ENCODE data around the gene CDPF1. TPM values are rescaled to one million over a fixed set of nuclear protein-coding genes. Genes with fewer than 3 reads are reported as not detected.

Gene CDPF1
- total and polyA plus RNA-seq, 12 donors, result 10.2 to 32.9 (median 14.2) TPM

- no peak for TF ChIP-seq POLR2A (IDR thresholded peaks at IDR 0.05)
- no peak for TF ChIP-seq CTCF (IDR thresholded peaks at IDR 0.05)
- Histone ChIP-seq H3K36me3 (replicated peaks in 1 of 2) (peaks cover 0 to 65% of the 10 kb centered on the region in 2 donors), H3K27ac (no peak overlapping the region), H3K4me3 (no peak overlapping the region), H3K9me3 (replicated peaks in 1 of 3) (no peaks in the 10 kb centered on the region), H3K27me3 (no peaks in the 10 kb centered on the region), H3K4me1 (replicated peaks in 1 of 2) (peaks cover 6 to 11% of the 10 kb centered on the region in 2 donors)
- WGBS, 4 donors, result 82 to 93% (median 91%) methylated on average over 3 to 12 of the region's 12 CpGs
- peak in 1 of 7 donors; percentile 14 for DNase-seq
- intact Hi-C loops (cut with DNase I), result no loop called here
These were observed 23.5 kb upstream of the CDPF1 start for GRCh38 chr22:46273432-46274148.

DNA sequence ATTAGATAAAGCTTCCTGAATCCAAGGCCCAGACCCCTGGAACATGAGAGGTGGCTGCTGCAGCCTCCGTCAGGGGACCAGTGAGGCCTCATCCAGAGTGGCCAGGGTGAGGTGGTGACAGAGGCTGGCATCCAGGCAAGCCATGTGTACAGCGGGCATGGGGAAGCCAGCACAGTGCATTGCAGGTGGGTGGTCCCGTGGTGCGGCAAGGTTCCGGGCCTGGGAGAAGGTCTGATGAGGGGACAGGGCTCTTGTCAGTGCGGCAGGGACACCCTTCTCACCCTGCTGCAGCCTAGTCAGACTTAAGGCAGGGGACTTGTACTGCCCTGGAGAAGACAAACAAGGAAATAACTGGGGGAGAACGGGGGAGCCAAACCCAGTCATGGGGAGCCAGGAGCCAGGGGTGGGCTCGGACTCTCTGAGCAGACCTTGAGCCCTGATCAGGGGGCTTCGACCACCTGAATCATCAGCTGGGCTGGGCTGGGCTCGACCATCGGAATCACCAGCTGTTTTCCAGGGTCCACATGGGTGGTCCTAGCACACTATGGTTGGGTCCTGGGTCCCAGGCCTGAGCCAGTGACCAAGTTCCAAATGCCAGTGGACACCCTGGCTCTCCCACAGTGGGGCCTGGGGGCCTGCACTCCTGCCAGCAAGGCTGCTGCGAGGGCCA lies 22.8 kb upstream of the CDPF1 start:
- Histone ChIP-seq H3K27ac (no peak overlapping the region), H3K9me3 (replicated peaks in 1 of 3) (no peaks in the 10 kb centered on the region), H3K4me1 (replicated peaks in 1 of 2) (peaks cover 6 to 16% of the 10 kb centered on the region in 2 donors), H3K27me3 (no peaks in the 10 kb centered on the region), H3K4me3 (no peak overlapping the region), H3K36me3 (replicated peaks in 1 of 2) (peaks cover 0 to 58% of the 10 kb centered on the region in 2 donors)
- intact Hi-C loops (cut with DNase I), result no loop called here
- no peak for TF ChIP-seq CTCF (IDR thresholded peaks at IDR 0.05)
- TF ChIP-seq POLR2A (IDR thresholded peaks at IDR 0.05), result no peak
- peak in 1 of 7 donors; percentile 13 for DNase-seq
- WGBS, 4 donors, result 83 to 94% (median 92%) methylated on average over 5 to 12 of the region's 12 CpGs

DNA sequence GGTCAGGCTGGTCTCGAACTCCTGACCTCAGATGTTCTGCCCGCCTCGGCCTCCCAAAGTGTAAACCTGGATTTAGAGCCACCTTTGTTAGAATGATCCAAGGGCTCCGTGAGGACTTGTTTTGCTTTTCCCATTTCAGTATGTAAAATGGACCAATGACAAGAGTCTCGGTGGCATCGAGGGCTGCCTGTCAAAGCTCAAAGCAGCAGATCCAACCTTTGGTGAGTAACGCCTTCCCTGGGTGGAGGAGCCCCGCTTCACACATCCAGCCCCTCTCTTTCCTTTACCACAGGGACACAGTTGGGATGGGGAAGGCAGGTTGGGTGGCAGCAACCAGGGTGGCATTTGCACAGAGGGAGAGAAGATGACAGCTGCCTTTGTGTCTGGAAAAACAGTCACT lies 22.1 kb upstream of the CDPF1 start:
- Histone ChIP-seq H3K36me3 (replicated peaks in 1 of 2) (peaks cover 0 to 51% of the 10 kb centered on the region in 2 donors), H3K4me1 (replicated peaks in 1 of 2) (peaks cover 9 to 18% of the 10 kb centered on the region in 2 donors), H3K9me3 (replicated peaks in 1 of 3) (no peaks in the 10 kb centered on the region), H3K27me3 (no peaks in the 10 kb centered on the region), H3K27ac (no peak overlapping the region), H3K4me3 (no peak overlapping the region)
- WGBS, 4 donors, result 97 to 99% (median 97%) methylated on average over 8 of the region's 8 CpGs
- DNase-seq, result peak in 1 of 7 donors; percentile 5
- TF ChIP-seq CTCF (IDR thresholded peaks at IDR 0.05) (no peak), POLR2A (IDR thresholded peaks at IDR 0.05) (no peak)
- intact Hi-C loops (cut with DNase I), result no loop called here

DNA sequence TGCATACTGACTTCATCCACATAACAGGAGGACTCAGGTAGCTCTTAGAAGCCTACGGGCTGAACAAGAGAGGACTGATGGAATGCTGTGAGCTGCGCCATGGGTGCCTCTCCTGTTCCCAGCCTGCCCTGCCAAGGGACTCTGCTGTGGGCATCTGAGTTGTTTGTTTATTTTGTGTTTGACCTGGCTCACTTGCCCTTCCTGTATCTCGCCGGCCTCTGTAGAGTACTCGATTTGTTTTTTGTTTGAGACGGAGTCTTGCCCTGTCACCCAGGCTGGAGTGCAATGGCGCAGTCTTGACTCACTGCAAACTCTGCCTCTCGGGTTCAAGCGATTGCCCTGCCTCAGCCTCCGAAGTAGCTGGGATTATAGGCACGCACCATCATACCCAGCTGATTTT lies 19.5 kb upstream of the CDPF1 start:
- Histone ChIP-seq H3K9me3 (replicated peaks in 1 of 3) (no peaks in the 10 kb centered on the region), H3K36me3 (replicated peaks in 1 of 2) (peaks cover 0 to 30% of the 10 kb centered on the region in 2 donors), H3K27me3 (no peaks in the 10 kb centered on the region), H3K4me1 (replicated peaks in 1 of 2) (peaks cover 16 to 25% of the 10 kb centered on the region in 2 donors), H3K27ac (peak overlapping the region in 2 of 5 donors; percentile 4 to 12), H3K4me3 (peak overlapping the region in 1 of 4 donors; percentile 73)
- peak in 1 of 7 donors; percentile 11 for DNase-seq
- intact Hi-C loops (cut with DNase I), result no loop called here
- WGBS, 4 donors, result 69 to 79% (median 74%) methylated on average over 8 to 11 of the region's 11 CpGs
- TF ChIP-seq POLR2A (IDR thresholded peaks at IDR 0.05) (no peak), CTCF (IDR thresholded peaks at IDR 0.05) (no peak)

Measured in adrenal gland (tissue), 12 donors.